IPS-NIHi7 (cell line): ENCODE data around the gene CLEC18A.
"Not testable (repeated sequence)": the region's sequence is repeated elsewhere in the genome, so short reads cannot be mapped to it uniquely, and the experiment has no call there.

ENCODE experiments used
- DNase-seq: peaks from one replicate; pipeline ENCODE4 v3.0.0; 2012; ENCODE audit warnings: mixed read lengths; ENCODE audit errors: extremely low spot score

CLEC18A gene

GRCh38 chr16:69930117-69930776 lies 20.9 kb upstream of the CLEC18A start:
- DNase-seq = peak; percentile 91

GRCh38 chr16:69931631-69932030 lies 19.5 kb upstream of the CLEC18A start:
- DNase-seq = no peak

- no peak for DNase-seq
Measured at GRCh38 chr16:69932228-69932627, 18.9 kb upstream of the CLEC18A start.

- DNase-seq = no peak
Measured at GRCh38 chr16:69932691-69933392, 18.3 kb upstream of the CLEC18A start.

- DNase-seq = no peak
Measured at GRCh38 chr16:69934044-69934443, 17.1 kb upstream of the CLEC18A start.

- no peak for DNase-seq
Measured at GRCh38 chr16:69934751-69935150, 16.4 kb upstream of the CLEC18A start.

- no peak for DNase-seq
Measured at GRCh38 chr16:69935278-69935711, 15.8 kb upstream of the CLEC18A start.

GRCh38 chr16:69935740-69936139 lies 15.4 kb upstream of the CLEC18A start:
- no peak for DNase-seq

GRCh38 chr16:69936252-69936651 lies 14.9 kb upstream of the CLEC18A start:
- DNase-seq = no peak

- no peak for DNase-seq
Measured at GRCh38 chr16:69936751-69937211, 14.4 kb upstream of the CLEC18A start.

GRCh38 chr16:69937465-69937951 lies 13.6 kb upstream of the CLEC18A start:
- DNase-seq = peak; percentile 60

- peak; percentile 35 for DNase-seq
Measured at GRCh38 chr16:69938981-69939820, 11.9 kb upstream of the CLEC18A start.

- no peak for DNase-seq
Measured at GRCh38 chr16:69939821-69940585, 11.1 kb upstream of the CLEC18A start.

- DNase-seq = no peak
Measured at GRCh38 chr16:69940676-69941075, 10.5 kb upstream of the CLEC18A start.

GRCh38 chr16:69941251-69942098 lies 9.7 kb upstream of the CLEC18A start:
- DNase-seq = no peak

GRCh38 chr16:69942099-69942491 lies 9.0 kb upstream of the CLEC18A start:
- DNase-seq = no peak

- no peak for DNase-seq
Measured at GRCh38 chr16:69942627-69943170, 8.4 kb upstream of the CLEC18A start.

GRCh38 chr16:69943241-69944036 lies 7.7 kb upstream of the CLEC18A start:
- not testable (repeated sequence) for DNase-seq

GRCh38 chr16:69950411-69950810 lies 723 bp upstream of the CLEC18A start:
- not testable (repeated sequence) for DNase-seq
